NCI-H2029 treated with DMSO at 0.1 percent for 48 hours (cell line): ENCODE measurements around the gene FES.
A peak's percentile ranks its signal among the peaks of the same experiment; 100 is the strongest.
"Not testable (repeated sequence)": the region's sequence is repeated elsewhere in the genome, so short reads cannot be mapped to it uniquely, and the experiment has no call there.

Experiments
- DNase-seq: peaks from one replicate; lab custom pipeline; 2025; lab: John Stamatoyannopoulos, UW

FES gene

DNA sequence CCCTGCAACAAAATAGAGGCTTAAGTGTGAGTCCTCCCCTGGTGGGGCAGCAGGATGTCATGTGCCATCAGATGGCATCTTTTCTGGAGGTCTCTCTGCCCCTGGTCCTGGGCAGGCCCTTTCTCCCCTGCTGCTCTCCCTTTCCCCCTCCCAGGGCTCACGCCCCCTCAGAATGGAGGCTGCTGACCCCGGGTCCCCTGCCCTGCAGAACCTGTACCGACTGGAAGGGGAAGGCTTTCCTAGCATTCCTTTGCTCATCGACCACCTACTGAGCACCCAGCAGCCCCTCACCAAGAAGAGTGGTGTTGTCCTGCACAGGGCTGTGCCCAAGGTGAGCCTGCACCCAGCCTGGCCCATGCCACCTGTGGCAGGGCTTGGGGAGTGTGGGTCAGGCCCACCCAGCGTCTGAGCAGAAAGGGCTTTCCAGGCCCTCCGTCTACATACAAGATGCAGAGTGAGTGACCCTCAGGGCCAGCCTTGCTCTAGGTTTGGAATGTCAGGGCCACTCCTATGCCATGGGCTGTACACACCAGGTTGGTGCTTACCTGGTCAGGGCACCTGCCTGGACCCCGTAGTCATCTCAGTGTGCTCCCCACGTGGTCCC, 7.1 kb downstream of the FES start:
- DNase-seq = no peak

DNA sequence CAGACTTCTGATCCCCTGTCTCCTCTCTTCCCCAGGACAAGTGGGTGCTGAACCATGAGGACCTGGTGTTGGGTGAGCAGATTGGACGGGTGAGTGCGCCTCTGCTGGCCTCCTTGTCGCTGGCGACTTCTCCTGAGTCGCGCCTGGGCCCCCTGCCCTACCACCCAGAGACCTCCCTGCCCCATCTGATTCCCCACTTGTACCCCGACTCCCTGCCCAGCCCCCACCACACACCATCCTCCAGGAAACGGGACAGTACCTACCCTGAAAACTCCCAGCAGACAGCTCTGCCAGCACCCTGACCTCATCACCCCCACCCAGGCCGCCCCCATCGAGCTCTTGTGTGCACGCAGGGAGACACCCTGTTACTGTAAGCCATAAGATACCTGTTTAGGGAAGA, 7.7 kb downstream of the FES start:
- DNase-seq = no peak

DNA sequence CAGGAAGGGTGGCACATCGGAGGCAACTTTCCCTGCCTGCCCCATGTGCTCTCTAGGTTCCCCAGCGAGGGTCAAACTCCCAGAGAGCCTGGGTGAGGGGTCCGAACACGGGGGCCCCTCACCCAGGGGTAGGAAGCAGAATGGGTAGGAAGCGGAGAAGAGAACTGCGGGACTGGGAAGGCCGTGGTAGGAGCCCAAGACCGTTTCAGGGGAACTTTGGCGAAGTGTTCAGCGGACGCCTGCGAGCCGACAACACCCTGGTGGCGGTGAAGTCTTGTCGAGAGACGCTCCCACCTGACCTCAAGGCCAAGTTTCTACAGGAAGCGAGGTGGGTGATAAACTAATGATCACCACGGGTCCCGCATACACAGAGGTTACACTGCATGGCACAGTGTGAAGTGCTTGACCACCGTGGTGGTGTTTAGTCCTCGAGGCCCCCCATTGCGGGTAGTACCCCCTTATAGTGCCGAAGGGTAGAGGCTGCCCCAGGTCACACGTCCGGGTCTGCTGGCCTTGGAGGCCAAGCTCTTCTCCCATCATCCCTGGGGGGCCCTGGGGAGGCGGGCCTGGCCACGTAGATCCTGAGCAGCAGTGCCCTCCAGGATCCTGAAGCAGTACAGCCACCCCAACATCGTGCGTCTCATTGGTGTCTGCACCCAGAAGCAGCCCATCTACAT, 8.3 kb downstream of the FES start:
- DNase-seq = no peak

DNA sequence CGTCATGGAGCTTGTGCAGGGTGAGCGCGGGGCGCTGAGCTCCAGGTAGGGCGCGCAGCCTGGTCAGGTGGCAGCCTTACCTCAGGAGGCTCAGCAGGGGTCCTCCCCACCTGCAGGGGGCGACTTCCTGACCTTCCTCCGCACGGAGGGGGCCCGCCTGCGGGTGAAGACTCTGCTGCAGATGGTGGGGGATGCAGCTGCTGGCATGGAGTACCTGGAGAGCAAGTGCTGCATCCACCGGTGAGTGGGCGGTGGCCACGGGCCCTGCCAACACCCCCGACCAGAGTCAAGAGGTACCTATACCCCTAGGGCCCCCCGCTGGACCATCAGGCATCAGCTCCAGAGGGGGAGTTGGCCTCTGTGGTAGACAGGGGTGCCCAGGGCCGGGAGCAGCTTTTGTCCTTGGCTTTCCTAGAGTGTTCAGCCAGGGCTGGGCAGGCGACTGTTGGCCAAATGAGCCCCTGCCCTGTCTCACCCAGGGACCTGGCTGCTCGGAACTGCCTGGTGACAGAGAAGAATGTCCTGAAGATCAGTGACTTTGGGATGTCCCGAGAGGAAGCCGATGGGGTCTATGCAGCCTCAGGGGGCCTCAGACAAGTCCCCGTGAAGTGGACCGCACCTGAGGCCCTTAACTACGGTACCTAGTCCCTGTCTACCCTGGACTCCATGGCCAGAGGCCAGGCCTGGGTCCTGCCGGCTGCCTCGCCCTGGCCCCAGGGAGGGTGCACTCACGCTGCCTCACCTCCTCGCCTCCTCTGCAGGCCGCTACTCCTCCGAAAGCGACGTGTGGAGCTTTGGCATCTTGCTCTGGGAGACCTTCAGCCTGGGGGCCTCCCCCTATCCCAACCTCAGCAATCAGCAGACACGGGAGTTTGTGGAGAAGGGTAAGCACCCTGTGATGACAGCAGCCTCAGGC, 9.1 kb downstream of the FES start:
- DNase-seq = no peak

DNA sequence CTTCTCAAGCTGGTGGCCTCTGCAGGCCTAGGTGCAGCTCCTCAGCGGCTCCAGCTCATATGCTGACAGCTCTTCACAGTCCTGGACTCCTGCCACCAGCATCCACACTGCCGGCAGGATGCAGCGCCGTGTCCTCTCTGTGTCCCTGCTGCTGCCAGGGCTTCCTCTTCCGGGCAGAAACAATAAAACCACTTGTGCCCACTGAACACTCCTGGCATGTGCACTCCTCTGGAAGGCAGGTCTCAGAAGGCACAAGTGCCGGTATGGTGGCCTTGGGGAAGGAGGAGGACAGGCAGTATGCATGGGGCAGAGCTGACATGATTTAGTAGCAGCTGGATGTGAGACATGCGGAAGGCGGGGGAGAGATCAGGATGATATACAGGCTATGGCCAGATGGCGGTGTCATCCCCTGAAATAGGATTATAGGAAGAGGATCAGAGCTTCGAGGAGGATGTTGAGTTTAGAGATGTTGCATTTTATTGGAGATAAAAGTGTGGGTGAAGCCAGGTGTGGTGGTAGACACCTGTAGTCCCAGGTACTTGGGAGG, 11.3 kb downstream of the FES start:
- peak; percentile 14 for DNase-seq

DNA sequence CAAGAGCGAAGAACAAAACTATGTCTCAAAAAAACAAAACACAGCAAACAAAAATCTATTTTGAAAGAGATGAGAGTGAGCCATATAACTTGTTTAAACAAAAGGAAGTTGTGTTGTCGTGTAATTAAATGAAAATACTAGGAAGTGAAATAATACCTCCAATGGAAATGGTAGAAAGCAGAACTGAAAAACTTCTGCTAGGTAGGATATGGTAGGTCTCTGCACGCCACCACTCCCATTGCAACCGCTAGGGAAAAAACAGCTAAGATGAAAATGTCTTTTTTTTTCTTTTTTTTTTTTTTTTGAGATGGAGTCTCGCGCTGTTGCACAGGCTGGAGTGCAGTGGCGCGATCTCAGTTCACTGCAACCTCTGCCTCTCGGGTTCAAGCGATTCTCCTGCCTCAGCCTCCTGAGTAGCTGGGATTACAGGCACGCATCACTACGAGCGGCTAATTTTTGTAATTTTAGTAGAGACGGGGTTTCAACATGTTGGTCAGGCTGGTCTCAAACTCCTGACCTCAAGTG, 12.9 kb downstream of the FES start:
- not testable (repeated sequence) for DNase-seq

DNA sequence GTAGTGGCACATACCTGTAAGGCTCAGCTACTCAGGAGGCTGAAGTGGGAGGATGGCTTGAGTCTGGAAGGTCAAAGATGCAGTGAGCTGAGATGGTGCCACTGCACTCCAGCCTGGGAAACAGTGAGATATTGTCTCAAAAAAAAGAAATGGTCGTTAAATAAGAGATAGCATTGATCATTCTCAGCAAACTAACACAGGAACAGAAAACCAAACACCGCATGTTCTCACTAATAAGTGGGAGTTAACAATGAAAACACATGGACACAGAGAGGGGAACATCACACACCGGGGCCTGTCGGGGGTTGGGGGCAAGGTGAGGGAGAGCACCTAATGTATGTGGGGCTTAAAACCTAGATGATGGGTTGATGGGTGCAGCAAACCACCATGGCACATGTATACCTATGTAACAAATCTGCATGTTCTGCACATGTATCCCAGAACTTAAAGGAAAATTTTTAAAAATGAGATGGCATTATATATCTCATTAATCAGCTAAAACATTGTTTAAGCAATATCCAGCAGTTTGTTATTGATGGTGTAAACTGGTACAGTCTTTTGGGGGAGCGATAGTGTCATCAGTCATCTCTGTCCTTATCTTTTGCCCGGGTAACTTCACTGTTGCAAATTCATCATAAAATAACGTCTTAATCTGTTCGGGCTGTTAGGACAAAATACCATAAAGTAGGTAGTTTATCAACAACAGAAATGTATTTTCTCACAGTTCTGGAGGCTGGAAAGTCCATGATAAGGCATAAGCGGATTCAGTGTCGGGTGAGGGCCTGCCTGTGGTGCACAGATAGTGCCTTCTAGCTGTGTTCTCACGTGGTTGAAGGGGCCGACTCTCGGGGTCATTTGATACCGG, 17.1 kb downstream of the FES start:
- no peak for DNase-seq

DNA sequence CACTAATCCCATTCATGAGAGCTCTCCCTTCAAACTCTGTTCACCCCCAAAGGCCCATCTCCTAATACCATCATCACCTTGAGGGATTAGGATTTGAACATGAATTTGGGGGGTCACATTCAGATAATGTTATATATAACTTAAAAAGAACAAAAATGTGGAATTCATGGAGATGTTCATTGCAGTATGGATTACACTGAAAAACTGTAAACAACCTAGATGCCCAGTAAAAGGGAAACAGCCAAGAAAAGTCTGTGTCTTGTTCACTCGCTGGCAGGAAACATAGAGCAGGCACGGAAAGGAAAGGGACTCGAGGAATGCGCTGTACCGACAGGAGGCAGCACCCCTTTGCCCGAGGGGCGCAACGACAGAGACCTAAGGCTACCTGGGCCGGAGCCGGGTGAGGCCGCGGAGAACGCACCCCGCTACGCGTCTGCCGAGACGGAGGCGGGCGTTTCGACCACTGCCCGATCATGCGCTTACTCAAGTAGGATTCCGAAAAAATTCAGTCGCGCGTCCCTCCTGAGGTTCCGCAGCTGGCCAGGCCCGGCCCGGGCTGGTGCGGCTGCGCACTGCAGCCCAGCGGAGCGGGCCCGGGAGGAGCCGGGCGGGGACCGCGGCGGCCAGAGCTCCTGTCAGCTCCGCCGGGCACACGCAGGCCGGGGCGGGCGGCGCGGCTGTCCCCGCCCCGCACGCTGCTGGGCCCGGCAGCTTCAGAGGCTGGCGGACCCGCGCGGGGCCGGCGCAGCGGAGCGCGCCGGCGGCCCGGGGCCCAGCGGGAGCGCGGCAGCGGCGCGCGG, 17.9 kb downstream of the FES start:
- DNase-seq = no peak

DNA sequence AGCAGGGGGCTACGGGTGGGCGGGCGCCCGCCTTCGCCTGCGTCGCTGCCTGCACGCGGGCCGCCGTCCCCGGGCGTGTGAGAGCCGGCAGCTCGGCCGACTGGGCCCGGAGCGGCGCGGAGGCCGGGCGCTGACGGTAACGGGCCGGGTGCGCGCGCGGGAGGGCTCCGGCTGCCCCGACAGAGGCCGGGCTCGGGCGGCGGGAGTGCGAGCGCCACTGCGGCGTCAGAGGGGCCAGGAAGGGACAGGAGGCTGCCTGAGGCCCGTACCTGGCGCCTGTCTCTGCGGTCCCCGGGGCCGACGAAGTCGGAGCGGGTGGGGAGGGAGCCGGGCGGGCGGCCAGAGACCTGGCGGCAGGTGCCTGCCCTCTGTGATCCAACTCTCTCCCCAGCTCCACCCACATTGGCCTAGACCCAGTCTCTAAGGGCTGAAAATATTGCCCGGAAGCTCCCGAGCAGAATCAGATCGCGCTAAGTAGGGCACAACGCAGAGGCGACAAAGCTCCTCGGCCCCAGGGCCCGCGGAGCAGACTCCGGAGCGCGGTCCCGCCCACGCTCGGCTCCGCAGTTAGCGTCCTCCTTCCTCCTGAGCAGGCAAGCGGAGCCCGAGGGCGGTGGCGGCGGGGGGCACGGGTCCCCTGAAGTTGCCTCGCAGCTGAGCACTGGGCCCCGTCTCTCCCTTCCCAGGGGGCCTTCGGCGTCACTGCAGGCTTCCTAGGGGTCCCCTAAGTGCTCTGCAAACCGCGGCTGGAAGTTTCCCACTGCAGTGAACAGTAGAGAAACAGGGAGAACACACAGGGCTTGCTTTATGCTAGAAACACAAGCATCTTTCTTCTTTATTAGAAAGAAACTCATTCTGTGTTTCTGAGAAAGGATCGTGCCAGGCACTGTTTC, 18.8 kb downstream of the FES start, which contains the start of gene MAN2A2:
Gene MAN2A2 (plus strand): TSS at position 463 of the 893 bp plus-strand sequence. CDS start 906 bp downstream, outside the sequence.
- no peak for DNase-seq

DNA sequence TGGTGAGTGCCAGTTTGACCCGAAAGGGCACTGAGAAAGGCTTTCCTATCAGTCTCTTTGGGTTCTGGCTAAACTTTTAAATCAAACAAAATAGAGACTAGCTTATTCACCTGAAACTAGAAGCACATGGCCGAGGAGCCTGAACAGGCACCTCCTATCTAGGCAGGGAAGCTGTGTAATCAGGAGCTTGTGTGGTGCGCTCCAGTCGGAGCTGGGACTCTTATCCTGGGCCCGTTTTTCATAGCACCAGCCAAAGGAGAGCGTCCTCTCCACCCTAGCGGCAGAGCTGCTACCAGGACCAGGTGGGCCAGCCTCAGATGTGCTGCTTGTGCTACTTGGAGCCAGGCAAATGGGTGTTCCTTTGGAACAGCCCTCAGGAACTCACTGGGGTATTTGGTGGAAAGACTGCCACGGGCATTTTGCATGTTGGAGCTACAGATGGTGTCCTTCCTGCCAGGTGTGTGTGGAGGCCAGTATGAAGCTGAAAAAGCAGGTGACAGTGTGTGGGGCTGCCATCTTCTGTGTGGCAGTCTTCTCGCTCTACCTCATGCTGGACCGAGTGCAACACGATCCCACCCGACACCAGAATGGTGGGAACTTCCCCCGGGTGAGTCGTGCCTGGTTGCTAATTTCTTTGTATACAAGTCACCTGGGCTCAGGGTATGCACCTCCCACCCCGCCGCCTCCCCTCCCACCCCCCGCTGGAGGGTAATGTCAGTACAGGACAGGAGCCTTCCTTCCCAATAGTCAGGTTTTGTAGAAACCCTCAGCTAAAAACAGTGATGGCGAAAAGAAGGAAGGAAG, 19.6 kb downstream of the FES start:
- no peak for DNase-seq

DNA sequence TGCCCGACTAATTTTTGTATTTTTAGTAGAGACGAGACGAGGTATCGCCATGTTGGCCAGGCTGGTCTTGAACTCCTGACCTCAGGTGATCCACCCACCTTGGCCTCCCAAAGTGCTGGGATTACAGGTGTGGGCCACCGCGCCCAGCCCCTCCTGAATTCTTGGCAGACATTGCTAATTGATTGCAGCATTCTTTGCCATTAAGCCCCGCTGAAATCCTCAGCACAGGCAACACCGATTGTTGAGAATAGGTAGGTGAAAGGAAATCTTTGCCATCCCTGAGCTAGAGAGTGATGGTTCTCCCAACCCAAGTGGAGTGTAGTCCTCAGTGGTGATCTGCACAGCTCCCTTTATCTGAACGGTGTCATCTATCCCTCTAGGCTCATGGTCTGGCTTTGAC, 20.4 kb downstream of the FES start:
- no peak for DNase-seq

DNA sequence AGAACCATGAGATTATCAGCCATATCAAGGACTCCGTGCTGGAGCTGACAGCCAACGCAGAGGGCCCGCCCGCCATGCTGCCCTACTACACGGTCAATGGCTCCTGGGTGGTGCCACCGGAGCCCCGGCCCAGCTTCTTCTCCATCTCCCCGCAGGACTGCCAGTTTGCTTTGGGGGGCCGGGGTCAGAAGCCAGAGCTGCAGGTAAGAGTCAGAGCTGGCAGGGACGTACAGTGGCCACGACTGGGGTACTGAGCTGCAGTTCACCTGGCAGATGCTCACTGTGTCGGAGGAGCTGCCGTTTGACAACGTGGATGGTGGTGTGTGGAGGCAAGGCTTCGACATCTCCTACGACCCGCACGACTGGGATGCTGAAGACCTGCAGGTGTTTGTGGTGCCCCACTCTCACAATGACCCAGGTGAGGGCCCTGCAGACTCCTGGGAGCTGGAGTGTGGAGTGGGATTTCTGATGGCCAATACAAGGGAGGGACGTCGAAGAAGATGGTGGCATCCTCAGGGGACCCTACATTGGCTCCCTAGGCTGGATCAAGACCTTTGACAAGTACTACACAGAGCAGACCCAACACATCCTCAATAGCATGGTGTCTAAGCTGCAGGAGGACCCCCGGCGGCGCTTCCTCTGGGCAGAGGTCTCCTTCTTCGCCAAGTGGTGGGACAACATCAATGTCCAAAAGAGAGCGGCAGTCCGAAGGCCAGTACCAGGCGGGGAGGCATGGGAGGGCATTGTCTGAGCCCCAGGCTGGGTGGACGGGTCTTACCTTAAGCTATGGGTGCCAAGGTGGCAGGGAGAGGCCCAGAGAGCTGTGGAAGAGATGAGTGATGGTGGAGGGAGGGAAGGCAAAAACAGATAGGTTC, 21.2 kb downstream of the FES start:
- DNase-seq = no peak

DNA sequence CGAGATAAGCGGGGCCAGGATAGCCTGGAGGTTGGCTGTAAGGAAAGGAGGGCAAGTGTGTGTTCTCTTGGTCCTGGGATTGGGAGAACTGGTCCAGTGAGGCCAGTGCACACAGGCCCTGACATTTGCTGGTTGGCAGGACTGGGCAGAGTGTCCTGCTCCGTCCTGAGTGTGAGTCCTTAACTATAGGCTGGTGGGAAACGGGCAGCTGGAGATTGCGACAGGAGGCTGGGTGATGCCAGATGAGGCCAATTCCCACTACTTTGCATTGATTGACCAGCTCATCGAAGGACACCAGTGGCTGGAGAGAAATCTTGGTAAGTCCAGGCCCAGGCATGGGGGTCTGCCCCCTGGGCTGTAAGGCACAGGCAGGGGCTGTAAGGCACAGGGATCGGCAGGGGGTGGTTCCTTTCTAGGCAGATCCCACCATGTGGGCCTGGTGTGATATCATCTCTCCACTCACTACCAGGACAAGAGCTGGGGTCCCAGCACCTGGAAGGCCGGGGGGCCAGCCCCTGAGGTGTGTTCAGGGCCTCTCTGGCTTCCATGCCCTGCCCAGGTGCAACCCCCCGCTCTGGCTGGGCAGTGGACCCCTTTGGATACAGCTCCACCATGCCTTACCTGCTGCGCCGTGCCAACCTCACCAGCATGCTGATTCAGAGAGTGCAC, 22.0 kb downstream of the FES start:
- DNase-seq = no peak

DNA sequence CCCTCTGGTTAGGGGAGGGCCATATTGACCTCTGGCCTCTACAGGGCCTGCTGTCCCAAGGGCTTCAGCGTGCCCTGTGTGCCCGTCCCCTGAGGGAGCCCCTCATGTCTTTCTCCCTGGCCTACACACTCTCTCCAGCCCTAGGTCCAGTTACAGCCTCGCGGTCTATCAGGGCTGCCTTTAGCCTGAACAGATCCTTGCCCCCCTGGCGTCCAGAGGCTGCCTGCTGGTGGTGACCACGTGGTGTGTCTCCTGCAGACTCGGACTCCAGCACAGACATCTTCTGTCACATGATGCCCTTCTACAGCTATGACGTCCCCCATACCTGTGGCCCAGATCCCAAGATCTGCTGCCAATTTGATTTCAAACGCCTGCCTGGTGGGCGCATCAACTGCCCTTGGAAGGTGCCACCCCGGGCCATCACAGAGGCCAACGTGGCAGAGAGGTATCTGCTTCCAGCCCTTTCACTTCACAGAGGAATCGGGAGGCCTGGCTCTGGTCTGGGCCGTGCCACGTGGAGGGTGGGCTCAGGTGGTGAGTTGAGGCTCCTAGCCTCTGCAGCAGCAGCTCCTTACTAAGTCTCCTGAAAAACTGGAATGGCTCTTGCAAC, 22.9 kb downstream of the FES start:
- DNase-seq = no peak

DNA sequence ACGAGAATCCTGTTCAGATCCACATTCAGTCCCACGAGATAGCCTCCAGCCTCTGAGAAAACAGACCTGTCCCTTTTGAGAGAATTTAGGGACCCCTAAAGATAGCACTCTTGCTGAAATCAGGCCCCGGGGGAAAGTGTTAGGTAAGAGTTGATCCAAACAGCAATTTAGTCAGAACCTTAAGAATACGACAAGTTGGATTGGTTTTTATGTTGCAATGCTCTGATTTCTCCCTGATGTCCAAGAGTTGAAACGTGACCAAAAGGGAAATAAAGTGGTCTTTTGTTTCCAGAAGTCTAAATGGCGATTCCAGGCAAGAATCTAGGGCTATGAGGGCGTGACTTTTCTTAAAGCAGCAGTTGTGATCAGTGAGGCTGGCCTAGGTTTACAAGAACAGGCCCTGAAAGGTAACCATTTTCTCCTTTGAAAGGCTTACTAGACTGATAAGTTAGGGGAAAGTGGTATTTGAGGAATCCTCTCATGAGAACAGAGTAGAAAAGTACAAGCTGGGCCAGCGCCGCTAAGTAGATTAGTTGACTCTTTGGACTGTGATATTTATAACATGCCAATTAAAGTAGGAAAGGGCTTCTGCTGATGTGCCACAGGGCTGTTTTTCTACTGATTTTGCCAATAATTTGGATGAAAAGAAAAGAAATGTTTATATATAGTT, 23.7 kb downstream of the FES start:
- DNase-seq = no peak

DNA sequence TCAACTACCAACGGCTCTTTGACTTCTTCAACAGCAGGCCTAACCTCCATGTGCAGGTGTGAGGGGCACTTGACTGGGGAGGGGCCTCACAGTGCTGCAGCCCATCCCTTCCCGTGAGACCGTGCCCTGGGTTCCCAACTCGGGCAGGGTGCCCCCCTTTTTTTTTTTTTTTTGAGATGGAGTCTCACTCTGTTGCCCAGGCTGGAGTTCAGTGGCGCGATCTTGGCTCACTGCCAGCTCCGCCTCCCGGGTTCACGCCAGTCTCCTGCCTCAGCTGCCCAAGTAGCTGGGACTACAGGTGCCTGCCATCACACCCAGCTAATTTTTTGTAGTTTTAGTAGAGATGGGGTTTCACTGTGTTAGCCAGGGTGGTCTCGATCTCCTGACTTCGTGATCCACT, 25.1 kb downstream of the FES start:
- DNase-seq = not testable (repeated sequence)
